HepG2 (cell line): ENCODE data around the gene TECPR1. TPM values are rescaled to one million over a fixed set of nuclear protein-coding genes. Genes with fewer than 3 reads are reported as not detected.

Experiments used
- ATAC-seq: fragments of 200-7000 bp; cut with Tn5 transposase; 3 replicates; pipeline ENCODE4 v1.9.1; 2020; ENCODE audit warnings: mild to moderate bottlenecking, moderate library complexity
- BruUV-seq: library from RNA; stranded (reverse); fragments of 400-500 nt; replicated peaks from 2 replicates; lab custom pipeline; 2021; lab: Mats Ljungman, UMichigan
- CTCF ChIA-PET: fragments of 300-600 bp; formaldehyde crosslinking; extraction: SDS; loops from one replicate; lab custom pipeline; 2021; ENCODE audit warnings: low total read pairs, inconsistent platforms, low intra/inter-chr PET ratio; lab: Yijun Ruan, JAX
- POLR2A ChIA-PET: fragments of 350-600 bp; sonication (Branson Sonifier 250); formaldehyde crosslinking; loops from one replicate; lab custom pipeline; 2020; ENCODE audit warnings: antibody characterized with exemption, inconsistent platforms; lab: Yijun Ruan, JAX
- DNase-seq: peaks from one replicate; pipeline ENCODE4 v3.0.0-alpha.2; 2015; ENCODE audit warnings: low spot score
- FAIRE-seq: peaks from 3 replicates; lab custom pipeline; 2011; peaks lifted over from hg19 to GRCh38; lab: Jason Lieb, UNC
- H2AFZ ChIP-seq: one replicate; pipeline ENCODE4 v1.6.1; 2011; ENCODE audit warnings: low read length, inconsistent platforms
- H3K27ac ChIP-seq: fragments of 300-600 bp; 3 replicates; pipeline ENCODE4 v1.8.0; 2011; ENCODE audit warnings: mixed run types, mild to moderate bottlenecking, mixed read lengths, low read length, inconsistent platforms; ENCODE audit not compliant: insufficient read depth; ENCODE audit errors: extremely low read length
- H3K27me3 ChIP-seq, 2 experiments: fragments of 200-600 bp in 1 of 2; 2 replicates in 1 of 2; 3 replicates in 1 of 2; pipeline versions ENCODE4 v1.6.0 to v1.8.0; 2011; ENCODE audit warnings: low read length in 2 of 2, mild to moderate bottlenecking in 2 of 2, moderate library complexity in 2 of 2, inconsistent platforms in 1 of 2; ENCODE audit not compliant: insufficient read depth in 2 of 2, control insufficient read depth in 1 of 2
- H3K36me3 ChIP-seq, 2 experiments: fragments of 200-600 bp in 1 of 2; replicated peaks in 1 of 2; 2 replicates in 1 of 2; 3 replicates in 1 of 2; pipeline versions ENCODE4 v1.5.1 to v1.8.0; 2011; ENCODE audit warnings: low read length in 2 of 2, inconsistent platforms in 1 of 2; ENCODE audit not compliant: insufficient read depth in 2 of 2, control insufficient read depth in 1 of 2
- H3K4me1 ChIP-seq: 2 replicates; pipeline ENCODE4 v1.5.1; 2012; ENCODE audit warnings: low read length, inconsistent platforms; ENCODE audit not compliant: insufficient read depth
- H3K4me2 ChIP-seq: 2 replicates; pipeline ENCODE4 v1.6.0; 2011; ENCODE audit warnings: low read depth, low read length, inconsistent platforms
- H3K4me3 ChIP-seq, 3 experiments: fragments of 200-600 bp in 1 of 3; sonication (generic), shearing (Covaris generic) in 1 of 3; replicated peaks in 1 of 3; 2 replicates each; pipeline ENCODE4 v1.5.1; 2011 to 2016; ENCODE audit warnings: low read length in 3 of 3, inconsistent platforms in 2 of 3, low read depth in 2 of 3, mild to moderate bottlenecking in 2 of 3, control low read depth in 1 of 3, mixed read lengths in 1 of 3; ENCODE audit not compliant: insufficient read depth in 1 of 3
- H3K79me2 ChIP-seq: one replicate; pipeline ENCODE4 v1.6.1; 2011; ENCODE audit warnings: low read length, inconsistent platforms; ENCODE audit not compliant: insufficient read depth
- H3K9ac ChIP-seq: 2 replicates; pipeline ENCODE4 v1.6.0; 2011; ENCODE audit warnings: mild to moderate bottlenecking, low read depth, low read length, inconsistent platforms; ENCODE audit not compliant: insufficient read depth
- H3K9me3 ChIP-seq: 2 replicates; pipeline ENCODE4 v1.5.1; 2012; ENCODE audit warnings: mild to moderate bottlenecking, low read length
- H4K20me1 ChIP-seq: 2 replicates; pipeline ENCODE4 v1.6.0; 2011; ENCODE audit warnings: inconsistent platforms, mild to moderate bottlenecking, low read length, moderate library complexity; ENCODE audit not compliant: insufficient read depth
- BATF2 ChIP-seq: sonication (generic); formaldehyde crosslinking; IDR thresholded peaks from 2 replicates; pipeline ENCODE4 v1.8.0; 2022; ENCODE audit warnings: mild to moderate bottlenecking, missing genetic modification reagents, moderate library complexity
- CEBPB ChIP-seq: IDR thresholded peaks from 2 replicates; pipeline ENCODE4 v1.6.1; 2011; ENCODE audit warnings: low read depth, low read length, improper control_type of control experiment, borderline replicate concordance
- CEBPG ChIP-seq: IDR thresholded peaks from 2 replicates; pipeline ENCODE4 v1.6.1; 2016
- DNMT3B ChIP-seq: conservative IDR thresholded peaks from 2 replicates; pipeline ENCODE4 v1.6.1; 2016; ENCODE audit warnings: missing biosample characterization, control low read depth
- EHMT2 ChIP-seq: fragments of 200-600 bp; sonication (generic); IDR thresholded peaks from 2 replicates; pipeline ENCODE4 v1.7.0; 2017; ENCODE audit warnings: antibody characterized with exemption, low read depth, low read length, borderline replicate concordance
- FOXK1 ChIP-seq: sonication (generic); formaldehyde crosslinking; IDR thresholded peaks from 2 replicates; pipeline ENCODE4 v1.4.0; 2020; ENCODE audit warnings: low read depth, missing genetic modification reagents, borderline replicate concordance
- GABPA ChIP-seq, 2 experiments: IDR thresholded peaks; 2 replicates each; pipeline ENCODE4 v1.6.1; 2011 to 2016; ENCODE audit warnings: low read depth in 2 of 2, low read length in 1 of 2, missing biosample characterization in 1 of 2, missing genetic modification characterization in 1 of 2
- GPBP1L1 ChIP-seq: sonication (generic); formaldehyde crosslinking; IDR thresholded peaks from 2 replicates; pipeline ENCODE4 v1.5.0; 2020; ENCODE audit warnings: mild to moderate bottlenecking, missing genetic modification reagents
- JUN ChIP-seq: sonication (generic); formaldehyde crosslinking; IDR thresholded peaks from 2 replicates; pipeline ENCODE4 v1.4.0; 2020; ENCODE audit warnings: mild to moderate bottlenecking, missing genetic modification reagents
- MXI1 ChIP-seq: IDR thresholded peaks from 3 replicates; pipeline ENCODE4 v1.6.1; 2012; ENCODE audit warnings: low read depth, low read length, inconsistent platforms, borderline replicate concordance
- NAIF1 ChIP-seq: sonication (generic); formaldehyde crosslinking; IDR thresholded peaks from 2 replicates; pipeline ENCODE4 v1.5.0; 2020; ENCODE audit warnings: mild to moderate bottlenecking, missing genetic modification reagents, borderline replicate concordance
- NCOA5 ChIP-seq: sonication (generic); formaldehyde crosslinking; IDR thresholded peaks from 2 replicates; pipeline ENCODE4 v1.4.0; 2020; ENCODE audit warnings: missing genetic modification reagents
- PAWR ChIP-seq: sonication (generic); formaldehyde crosslinking; IDR thresholded peaks from 2 replicates; pipeline ENCODE4 v1.4.0; 2020; ENCODE audit warnings: missing genetic modification reagents, mild to moderate bottlenecking, borderline replicate concordance
- SKI ChIP-seq: fragments of 450-650 bp; IDR thresholded peaks from one replicate; pipeline ENCODE4 v1.6.1; 2018; ENCODE audit warnings: mild to moderate bottlenecking; ENCODE audit not compliant: partially characterized antibody
- ZNF101 ChIP-seq: sonication (generic); formaldehyde crosslinking; IDR thresholded peaks from 2 replicates; pipeline ENCODE4 v1.4.0; 2020; ENCODE audit warnings: mild to moderate bottlenecking, low read depth, missing genetic modification reagents, borderline replicate concordance
- ZNF468 ChIP-seq: sonication (generic); formaldehyde crosslinking; IDR thresholded peaks from 2 replicates; pipeline ENCODE4 v1.8.0; 2022; ENCODE audit warnings: mild to moderate bottlenecking, moderate library complexity, missing genetic modification reagents
- ZNF660 ChIP-seq: sonication (generic); formaldehyde crosslinking; IDR thresholded peaks from 2 replicates; pipeline ENCODE4 v1.5.1; 2020; ENCODE audit warnings: mild to moderate bottlenecking, low read depth, missing genetic modification reagents, borderline replicate concordance
- ZNF841 ChIP-seq: sonication (generic); formaldehyde crosslinking; IDR thresholded peaks from 2 replicates; pipeline ENCODE4 v1.8.1; 2023; ENCODE audit warnings: missing genetic modification reagents, borderline replicate concordance
- WGBS: methylation state at CpG from one replicate; pipeline ENCODE4 v1.1.6; 2017; ENCODE audit warnings: low lambda C conversion rate; 5-methylcytosine and 5-hydroxymethylcytosine counted together
- in situ Hi-C: cut with HindIII; loops from 2 replicates; pipeline ENCODE4 v1.10.0; 2017; ENCODE audit warnings: low pct_unique_long_range_greater_than_20kb; ENCODE audit not compliant: extremely low pct_ligation_motif_present
- intact Hi-C: fragments of 100-400 bp; cut with micrococcal nuclease; formaldehyde crosslinking; loops from one replicate; pipeline ENCODE4 v1.10.0; 2022; ENCODE audit not compliant: unreplicated experiment
- polyA plus RNA-seq, 8 experiments: library from polyadenylated mRNA; depleted of rRNA in 3 of 8; stranded (reverse) in 7 of 8; unstranded in 1 of 8; fragments of >200 nt; fragmentation: Illumina TruSeq in 4 of 8; extraction: Trizol in 4 of 8; gene quantifications; 2 replicates each; pipeline versions ENCODE4 v1.2.1 to v1.2.3, GENCODE V29; 2011 to 2016; ENCODE audit warnings: low read depth in 4 of 8, missing spikeins in 1 of 8, mixed read lengths in 1 of 8; ENCODE audit not compliant: insufficient read depth in 1 of 8
- total RNA-seq, 5 experiments: library from RNA; depleted of rRNA; stranded (reverse); fragments of >200 nt; fragmentation: Illumina TruSeq; extraction: Trizol; gene quantifications; 2 replicates each; pipeline ENCODE4 v1.2.3, GENCODE V29; 2016; ENCODE audit warnings: low read depth in 1 of 5
- TF ChIP-seq, protein P1 (sequence below): sonication (generic); formaldehyde crosslinking; IDR thresholded peaks from 2 replicates; pipeline ENCODE4 v1.4.0; 2020; ENCODE audit warnings: missing genetic modification reagents

Gene TECPR1
- total and polyA plus RNA-seq, 2 of the 13 experiments (the other 11 are each of a cell fraction or from before 2014, with no cell fraction given) = 2.3 to 6.3 TPM

DNA sequence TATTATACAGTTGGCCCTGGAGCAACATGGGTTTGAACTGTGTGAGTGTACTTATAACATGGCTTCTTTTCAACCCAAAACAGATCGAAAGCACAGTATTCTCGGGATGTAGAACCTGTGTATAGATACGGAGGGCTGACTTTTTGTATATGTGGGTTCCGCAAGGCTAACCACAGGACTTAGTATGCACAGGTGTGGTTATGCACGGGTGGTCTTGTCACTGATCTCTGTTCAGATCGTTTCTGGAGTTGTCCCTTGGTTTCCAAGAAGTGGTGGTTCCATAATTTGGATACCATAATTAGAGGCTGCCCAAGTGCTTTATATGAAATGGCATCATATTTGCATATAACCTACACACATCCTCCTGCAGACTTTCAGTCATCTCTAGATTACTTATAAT, 51.7 kb downstream of the TECPR1 start (continued):
- no peak for TF ChIP-seq SKI
- TF ChIP-seq PAWR (CRISPR knock-in tag) = no peak
- no peak for TF ChIP-seq CEBPB
- TF ChIP-seq, protein P1, sequence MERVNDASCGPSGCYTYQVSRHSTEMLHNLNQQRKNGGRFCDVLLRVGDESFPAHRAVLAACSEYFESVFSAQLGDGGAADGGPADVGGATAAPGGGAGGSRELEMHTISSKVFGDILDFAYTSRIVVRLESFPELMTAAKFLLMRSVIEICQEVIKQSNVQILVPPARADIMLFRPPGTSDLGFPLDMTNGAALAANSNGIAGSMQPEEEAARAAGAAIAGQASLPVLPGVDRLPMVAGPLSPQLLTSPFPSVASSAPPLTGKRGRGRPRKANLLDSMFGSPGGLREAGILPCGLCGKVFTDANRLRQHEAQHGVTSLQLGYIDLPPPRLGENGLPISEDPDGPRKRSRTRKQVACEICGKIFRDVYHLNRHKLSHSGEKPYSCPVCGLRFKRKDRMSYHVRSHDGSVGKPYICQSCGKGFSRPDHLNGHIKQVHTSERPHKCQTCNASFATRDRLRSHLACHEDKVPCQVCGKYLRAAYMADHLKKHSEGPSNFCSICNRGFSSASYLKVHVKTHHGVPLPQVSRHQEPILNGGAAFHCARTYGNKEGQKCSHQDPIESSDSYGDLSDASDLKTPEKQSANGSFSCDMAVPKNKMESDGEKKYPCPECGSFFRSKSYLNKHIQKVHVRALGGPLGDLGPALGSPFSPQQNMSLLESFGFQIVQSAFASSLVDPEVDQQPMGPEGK (CRISPR knock-in tag) = no peak
- no peak for TF ChIP-seq JUN (CRISPR knock-in tag)

DNA sequence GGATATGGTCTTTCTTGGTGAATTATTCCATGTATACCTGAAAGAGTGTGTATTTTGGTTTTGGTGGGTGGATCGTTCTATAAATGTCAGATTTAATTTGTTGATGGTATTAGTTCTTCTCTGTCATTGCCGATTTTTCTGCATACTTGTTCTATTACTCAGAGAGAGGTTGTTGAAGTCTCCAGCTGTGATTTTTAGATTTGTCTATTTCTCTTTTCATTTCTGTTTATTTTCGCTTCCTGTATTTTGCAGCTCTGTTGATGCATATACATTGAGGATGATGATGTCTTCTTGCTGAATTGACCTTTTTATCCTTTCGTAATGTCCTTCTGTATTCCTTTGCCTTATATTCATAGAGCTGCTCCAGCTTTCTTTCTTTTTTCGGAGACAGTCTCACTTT, 52.9 kb downstream of the TECPR1 start:
- intact Hi-C loops (no loop called here), in situ Hi-C loops (no loop called here)
- no peaks in the 10 kb centered on the region for H3K27me3 ChIP-seq
- no peak overlapping the region for H3K27ac ChIP-seq
- peaks cover 10% of the 10 kb centered on the region for H3K79me2 ChIP-seq
- H2AFZ ChIP-seq = no peak overlapping the region
- no peaks in the 10 kb centered on the region for H3K9me3 ChIP-seq
- FAIRE-seq = no peak
- BruUV-seq = no TSS peak
- no peak for ATAC-seq
- H3K4me2 ChIP-seq = no peak overlapping the region
- WGBS = 93% methylated on average over 5 of the region's 5 CpGs
- TF ChIP-seq NAIF1 (CRISPR knock-in tag) (no peak), MXI1 (no peak), ZNF841 (CRISPR knock-in tag) (no peak), ZNF468 (CRISPR knock-in tag) (no peak), ZNF101 (CRISPR knock-in tag) (no peak), ZNF660 (CRISPR knock-in tag) (no peak), GABPA (IDR thresholded peaks at IDR 0.05; ENCODE audit: low read depth, low read length) (no peak), GABPA (CRISPR knock-in tag; IDR thresholded peaks at IDR 0.05; ENCODE audit: low read depth) (no peak), DNMT3B (CRISPR knock-in tag) (no peak), EHMT2 (no peak), FOXK1 (CRISPR knock-in tag) (no peak), GPBP1L1 (CRISPR knock-in tag) (no peak), NCOA5 (no peak), CEBPG (CRISPR knock-in tag) (no peak), BATF2 (no peak)
- TF ChIP-seq, all 625 proteins: peak for 0
- H3K4me3 ChIP-seq = no peak overlapping the region
- H3K4me1 ChIP-seq = peaks cover 19% of the 10 kb centered on the region
- peaks cover 15% of the 10 kb centered on the region; the same call in 1 of the 2 replicates for H4K20me1 ChIP-seq
- H3K9ac ChIP-seq = no peak overlapping the region
- ChIA-PET POLR2A (no interaction called here), CTCF (no interaction called here)
- peaks cover 21 to 55% of the 10 kb centered on the region in 2 experiments; a peak in 4 of 5 replicates for H3K36me3 ChIP-seq
- DNase-seq = no peak
